AG08396 (cell line): ENCODE data around the gene PCYOX1L.

Source experiments
- DNase-seq: peaks from one replicate; pipeline ENCODE4 v3.0.0; 2012; ENCODE audit warnings: low spot score, mixed read lengths

Gene PCYOX1L

GRCh38 chr5:149407323-149408251 is 49.7 kb downstream of the PCYOX1L start:
- no peak for DNase-seq

- DNase-seq = no peak
Measured at GRCh38 chr5:149408252-149409099, 50.6 kb downstream of the PCYOX1L start.

GRCh38 chr5:149409268-149409948 is 51.6 kb downstream of the PCYOX1L start:
- DNase-seq = no peak

GRCh38 chr5:149410071-149410470 is 52.2 kb downstream of the PCYOX1L start:
- DNase-seq = no peak

GRCh38 chr5:149410721-149411432 is 53.0 kb downstream of the PCYOX1L start:
- DNase-seq = no peak

GRCh38 chr5:149411738-149412519 is 54.1 kb downstream of the PCYOX1L start:
- DNase-seq = no peak

- DNase-seq = no peak
Measured at GRCh38 chr5:149412783-149413476, 55.1 kb downstream of the PCYOX1L start.

GRCh38 chr5:149413477-149414210 is 55.8 kb downstream of the PCYOX1L start:
- no peak for DNase-seq

GRCh38 chr5:149414405-149415065 is 56.7 kb downstream of the PCYOX1L start:
- no peak for DNase-seq

GRCh38 chr5:149415066-149415967 is 57.5 kb downstream of the PCYOX1L start:
- DNase-seq = no peak

GRCh38 chr5:149416987-149417710 is 59.3 kb downstream of the PCYOX1L start:
- DNase-seq = no peak

GRCh38 chr5:149417711-149418368 is 60.0 kb downstream of the PCYOX1L start:
- DNase-seq = no peak

- DNase-seq = no peak
Measured at GRCh38 chr5:149418910-149419531, 61.2 kb downstream of the PCYOX1L start.
